CD4-positive, alpha-beta T cell treated with Interferon gamma for 1 hour (primary cell): ENCODE measurements around the gene NEK1.

Experiments
- DNase-seq: peaks from one replicate; pipeline ENCODE4 v3.0.0-alpha.2; 2020

Gene NEK1

DNA sequence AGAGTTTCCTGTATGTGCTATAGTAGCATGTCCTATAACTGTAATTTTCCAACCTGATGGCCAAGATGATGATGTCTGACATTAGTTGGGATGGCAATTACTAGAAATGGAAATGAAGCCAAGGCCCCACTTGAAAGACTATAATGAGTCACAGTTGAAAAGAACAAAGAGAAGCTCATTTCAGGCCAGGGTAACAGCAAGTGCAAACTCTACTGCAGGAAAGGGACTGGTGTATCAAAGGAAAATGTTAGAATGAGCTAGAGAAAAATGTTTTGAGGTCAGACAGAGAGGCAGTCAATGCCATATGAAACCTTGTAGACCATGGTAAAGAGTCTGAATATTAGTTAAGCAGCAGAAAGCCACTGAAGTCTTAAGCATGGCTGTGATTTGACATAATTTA lies 195.4 kb downstream of the NEK1 start:
- no peak for DNase-seq

DNA sequence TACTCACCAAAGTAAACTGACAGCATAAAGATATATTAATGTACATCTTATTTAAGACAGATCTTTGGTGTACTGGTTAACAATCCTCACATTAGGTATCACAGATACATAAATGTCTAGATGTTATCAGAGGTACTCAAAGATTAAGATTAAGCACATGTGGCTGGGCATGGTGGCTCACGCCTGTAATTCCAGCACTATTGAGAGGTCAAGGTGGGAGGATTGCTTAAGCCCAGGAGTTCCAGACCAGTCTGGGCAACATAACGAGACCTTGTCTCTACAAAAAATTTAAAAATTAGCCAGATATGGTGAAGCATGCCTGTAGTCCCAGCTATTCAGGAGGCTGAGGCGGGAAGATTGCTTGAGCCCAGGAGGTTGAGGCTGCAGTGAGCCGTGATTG lies 195.9 kb downstream of the NEK1 start:
- no peak for DNase-seq

- DNase-seq = no peak
These were observed 197.5 kb downstream of the NEK1 start for GRCh38 chr4:169414913-169415312.

GRCh38 chr4:169412046-169412445 lies 200.3 kb downstream of the NEK1 start:
- no peak for DNase-seq

GRCh38 chr4:169410839-169411770 lies 201.3 kb downstream of the NEK1 start:
- DNase-seq = peak; percentile 46

GRCh38 chr4:169407217-169407845 lies 205.1 kb downstream of the NEK1 start:
- DNase-seq = no peak

DNA sequence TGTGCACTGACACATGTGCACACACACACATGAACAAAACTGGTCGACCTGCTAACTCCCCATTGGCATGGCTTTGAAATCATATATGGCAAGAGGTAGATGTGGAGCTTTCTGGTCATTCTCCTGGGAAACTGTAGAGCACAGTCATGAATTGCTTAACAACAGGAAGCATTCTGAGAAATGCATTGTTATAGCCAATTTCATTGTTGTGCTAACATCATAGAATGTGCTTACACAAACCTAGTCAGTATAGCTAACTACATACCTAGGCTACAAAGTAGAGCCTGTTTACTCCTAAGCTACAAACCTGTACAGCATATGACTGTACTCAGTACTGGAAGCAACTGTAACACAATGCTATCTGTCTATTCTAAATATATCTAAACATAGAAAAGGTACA lies 207.4 kb downstream of the NEK1 start:
- DNase-seq = no peak

DNA sequence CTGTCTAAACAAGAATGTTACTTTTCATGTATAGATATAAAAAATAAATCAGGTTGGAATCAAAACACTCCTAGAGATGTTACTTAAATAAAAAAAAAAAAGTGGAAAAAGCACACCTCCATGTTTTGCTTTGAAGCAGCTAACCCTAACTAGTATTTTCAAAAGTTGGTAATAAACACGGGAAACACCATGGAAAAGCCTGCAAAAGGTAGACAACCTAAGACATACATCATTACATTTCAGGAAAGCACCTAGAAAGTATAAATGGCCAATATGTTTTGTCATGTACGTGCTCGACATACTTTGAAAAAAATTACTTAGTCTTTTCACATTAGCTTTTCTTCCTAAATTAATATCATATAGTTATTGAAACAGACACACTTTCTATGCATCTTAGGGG lies 211.6 kb downstream of the NEK1 start:
- DNase-seq = no peak

- no peak for DNase-seq
These were observed 212.2 kb downstream of the NEK1 start for GRCh38 chr4:169399976-169400767.

GRCh38 chr4:169398316-169398715 lies 214.1 kb downstream of the NEK1 start:
- DNase-seq = no peak

- DNase-seq = no peak
These were observed 214.6 kb downstream of the NEK1 start for GRCh38 chr4:169397762-169398161.

DNA sequence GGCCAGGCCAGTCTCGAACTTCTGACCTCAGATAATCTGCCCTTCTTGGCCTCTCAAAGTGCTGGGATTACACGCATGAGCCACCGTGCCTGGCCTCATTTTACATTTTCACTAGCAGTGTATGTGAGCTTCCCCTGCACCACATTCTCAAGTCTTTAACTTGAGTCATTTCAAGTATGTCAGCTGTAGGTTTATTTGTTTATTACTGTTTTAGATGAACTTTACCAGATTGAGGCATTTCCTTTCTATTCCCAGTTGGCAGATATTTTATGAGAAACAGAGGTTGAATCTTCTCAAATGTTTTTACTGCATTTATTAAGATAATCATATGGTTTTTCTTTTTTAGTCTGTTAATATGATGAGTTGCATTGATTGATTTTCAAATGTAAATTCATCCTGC lies 227.0 kb downstream of the NEK1 start:
- DNase-seq = no peak

- no peak for DNase-seq
These were observed 227.6 kb downstream of the NEK1 start for GRCh38 chr4:169384779-169385178.

- no peak for DNase-seq
These were observed 228.7 kb downstream of the NEK1 start for GRCh38 chr4:169383724-169384123.

DNA sequence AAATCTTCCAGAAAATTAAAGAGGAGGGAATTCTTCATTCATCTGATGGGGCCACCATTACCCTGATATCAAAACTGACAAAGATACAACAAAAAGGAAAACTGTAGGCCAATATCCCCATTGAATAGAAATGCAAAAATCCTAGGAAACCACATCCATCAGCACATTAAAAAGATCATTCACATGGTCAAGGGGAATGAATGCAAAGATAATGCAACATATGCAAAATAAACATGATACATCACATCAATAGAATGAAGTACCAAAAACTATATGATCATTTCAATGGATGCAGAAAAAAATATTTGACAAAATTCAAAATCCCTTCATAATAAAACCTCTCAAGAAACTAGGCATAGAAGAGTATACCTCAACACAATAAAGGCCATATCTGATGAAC lies 232.7 kb downstream of the NEK1 start:
- DNase-seq = no peak

DNA sequence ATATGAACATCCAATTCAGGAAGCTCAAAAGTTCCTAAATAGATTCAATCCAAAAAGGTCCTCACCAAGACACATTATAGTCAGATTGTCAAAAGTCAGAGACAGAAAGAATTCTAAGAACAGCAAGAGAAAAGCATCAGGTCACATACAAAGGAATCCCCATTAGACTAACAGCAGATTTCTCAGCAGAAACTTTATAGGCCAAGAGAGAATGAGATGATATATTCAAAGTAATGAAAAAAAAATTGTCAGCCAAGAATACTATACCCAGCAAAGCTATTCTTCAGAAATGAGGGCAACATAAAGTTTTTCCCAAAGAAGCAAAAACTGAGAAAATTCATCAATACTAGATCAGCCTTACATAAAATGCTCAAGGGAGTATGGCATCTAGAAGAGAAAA lies 235.0 kb downstream of the NEK1 start:
- no peak for DNase-seq

- DNase-seq = no peak
These were observed 236.0 kb downstream of the NEK1 start for GRCh38 chr4:169376421-169376820.

GRCh38 chr4:169372791-169373190 lies 239.6 kb downstream of the NEK1 start:
- DNase-seq = no peak

DNA sequence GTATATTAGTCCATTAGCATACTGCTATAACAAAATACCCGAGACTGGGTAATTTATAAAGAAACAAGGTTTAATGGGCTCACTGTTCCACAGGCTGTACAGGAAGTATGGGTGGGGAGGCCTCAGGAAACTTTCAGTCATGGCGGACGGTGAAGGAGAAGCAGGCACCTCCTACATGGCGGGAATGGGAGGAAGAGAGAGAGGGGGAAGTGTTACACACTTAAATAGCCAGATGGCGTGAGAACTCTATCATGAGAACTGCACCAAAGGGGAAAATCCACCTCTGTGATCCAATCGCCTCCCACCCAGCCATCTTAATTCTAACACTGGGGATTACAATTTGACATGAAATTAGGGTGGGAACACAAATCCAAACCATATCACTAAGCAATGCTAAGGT lies 242.7 kb downstream of the NEK1 start:
- no peak for DNase-seq

DNA sequence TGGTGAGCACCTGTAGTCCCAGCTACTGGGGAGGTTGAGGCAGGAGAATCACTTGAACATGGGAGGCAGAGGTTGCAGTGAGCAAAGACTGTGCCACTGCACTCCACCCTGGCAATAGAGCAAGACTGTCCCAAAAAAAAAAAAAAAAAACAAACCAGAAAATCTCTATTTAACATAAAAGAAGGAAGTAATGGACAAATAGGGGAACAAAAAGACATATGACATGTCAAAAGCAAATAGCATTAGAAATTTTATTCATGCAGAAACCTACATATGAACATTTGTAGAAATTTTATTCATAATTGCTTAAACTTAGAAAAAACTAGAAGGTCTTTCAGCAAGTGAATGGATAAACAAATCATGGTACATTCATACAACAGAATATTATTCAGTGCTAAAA lies 244.6 kb downstream of the NEK1 start:
- DNase-seq = no peak

DNA sequence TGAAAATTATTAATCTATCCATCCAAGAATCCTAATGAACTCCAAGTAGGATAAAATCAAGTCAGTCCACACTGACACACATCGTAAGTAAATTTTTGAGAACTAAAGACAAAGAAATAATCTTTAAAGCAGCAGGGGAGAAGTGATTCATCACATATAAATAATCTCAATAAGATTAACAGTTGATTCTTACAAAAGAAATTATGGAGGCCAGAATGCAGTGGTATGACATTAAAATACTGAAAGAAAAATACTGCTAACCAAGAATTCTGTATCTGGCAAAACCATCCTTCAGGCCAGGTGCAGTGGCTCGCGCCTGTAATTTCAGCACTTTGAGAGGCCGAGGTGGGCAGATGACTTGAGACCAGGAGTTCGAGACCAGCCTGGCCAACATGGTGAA lies 245.6 kb downstream of the NEK1 start:
- DNase-seq = no peak

DNA sequence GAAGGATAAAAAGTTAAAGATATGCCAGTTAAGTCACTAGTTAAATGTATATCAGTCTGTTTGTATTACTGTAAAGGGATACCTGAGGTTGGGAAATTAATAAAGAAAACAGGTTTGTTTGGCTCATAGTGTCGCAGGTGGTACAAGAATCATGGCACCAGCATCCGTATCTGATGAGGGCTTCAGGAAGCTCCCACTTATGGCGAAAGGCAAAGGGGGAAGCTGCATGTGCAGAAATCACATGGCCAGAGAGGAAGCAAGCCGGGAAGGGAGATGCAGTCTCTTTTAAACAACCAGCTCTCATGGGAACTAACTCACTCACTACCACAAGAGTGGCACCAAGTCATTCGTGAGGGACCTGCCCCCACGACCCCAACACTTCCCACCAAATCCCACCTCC lies 249.8 kb downstream of the NEK1 start:
- peak; percentile 12 for DNase-seq

- DNase-seq = no peak
These were observed 250.6 kb downstream of the NEK1 start for GRCh38 chr4:169361756-169362155.

- no peak for DNase-seq
These were observed 252.4 kb downstream of the NEK1 start for GRCh38 chr4:169359961-169360360.
